HFFc6 (cell line): Measurements from ENCODE around the gene CYBC1. TPM values are rescaled to one million over a fixed set of nuclear protein-coding genes. Genes with fewer than 3 reads are reported as not detected.

Experiments
- DNase-seq: peaks from one replicate; pipeline ENCODE4 v3.0.0-alpha.2; 2018
- H3K27ac Mint-ChIP-seq: 2 replicates; pipeline ENCODE4 v1.8.0; 2020; ENCODE audit warnings: mild to moderate bottlenecking, mixed read lengths
- H3K27me3 Mint-ChIP-seq: 2 replicates; pipeline ENCODE4 v1.8.0; 2021; ENCODE audit warnings: mild to moderate bottlenecking, moderate library complexity, mixed read lengths; ENCODE audit not compliant: insufficient read depth
- H3K36me3 Mint-ChIP-seq: 2 replicates; pipeline ENCODE4 v1.8.0; 2021; ENCODE audit warnings: low read depth, mixed read lengths
- H3K4me1 Mint-ChIP-seq: 2 replicates; pipeline ENCODE4 v1.8.0; 2020; ENCODE audit warnings: low read depth, mixed read lengths
- H3K4me3 Mint-ChIP-seq: 2 replicates; pipeline ENCODE4 v1.8.0; 2020; ENCODE audit warnings: mild to moderate bottlenecking, moderate library complexity, mixed read lengths
- H3K9me3 Mint-ChIP-seq: 2 replicates; pipeline ENCODE4 v1.8.0; 2020; ENCODE audit warnings: mild to moderate bottlenecking, mixed read lengths
- total RNA-seq, 6 experiments: library from RNA; stranded (reverse); fragmentation: NEBNext Ultra II Directional; extraction: Animal tissue kit (Norgen Biotek cat#: 25700); gene quantifications; 2 replicates in 1 of 6; 3 replicates in 5 of 6; pipeline ENCODE4 v1.2.3, GENCODE V29; 2021
- TF ChIP-seq, protein P1 (sequence below): fragments of 200-600 bp; sonication (generic); IDR thresholded peaks from 2 replicates; pipeline ENCODE4 v1.5.0; 2021; ENCODE audit warnings: antibody characterized with exemption, mild to moderate bottlenecking

CYBC1 gene
- total RNA-seq, 6 experiments from 2014 or later = 47.4 to 60.5 (median 48.7) TPM

DNA sequence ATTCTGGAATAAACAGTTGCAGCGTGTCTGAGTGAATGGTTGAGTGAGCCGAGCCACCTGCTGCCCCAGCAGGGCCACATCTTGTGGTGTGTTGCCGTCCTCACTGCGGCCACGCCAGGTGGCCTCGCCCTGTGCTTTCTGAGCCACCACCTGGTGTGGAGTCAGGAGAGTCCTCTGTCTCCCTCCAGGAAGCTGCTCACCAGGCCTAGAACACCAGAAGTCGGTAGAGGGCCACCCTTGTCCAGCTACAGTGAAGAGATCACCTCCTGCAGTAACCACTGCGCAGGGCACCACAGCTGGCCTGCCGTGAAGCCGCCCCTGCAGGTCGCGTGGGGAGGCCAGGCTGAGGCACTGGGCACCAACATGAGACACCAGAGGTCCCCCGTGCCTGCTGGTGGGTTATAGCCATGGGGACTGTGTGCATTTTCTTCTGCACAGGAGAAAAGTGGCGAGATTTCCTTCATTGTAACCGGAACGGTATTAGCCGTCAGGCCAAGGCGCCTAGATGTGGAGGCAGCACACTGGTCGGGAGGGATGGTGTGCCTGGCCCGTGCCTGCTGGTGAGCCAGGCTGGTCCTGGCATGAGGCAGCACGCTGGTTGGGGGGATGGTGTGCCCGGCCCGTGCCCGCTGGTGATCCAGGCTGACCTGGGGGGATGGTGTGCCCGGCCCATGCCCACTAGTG is 40.1 kb upstream of the CYBC1 start:
- H3K36me3 Mint-ChIP-seq = no peaks in the 10 kb centered on the region; the same call in none of the 2 replicates
- no peak for DNase-seq
- H3K4me3 Mint-ChIP-seq = no peak overlapping the region
- no peak overlapping the region for H3K27ac Mint-ChIP-seq
- peaks cover 10% of the 10 kb centered on the region for H3K27me3 Mint-ChIP-seq
- H3K9me3 Mint-ChIP-seq = no peaks in the 10 kb centered on the region
- TF ChIP-seq, protein P1, sequence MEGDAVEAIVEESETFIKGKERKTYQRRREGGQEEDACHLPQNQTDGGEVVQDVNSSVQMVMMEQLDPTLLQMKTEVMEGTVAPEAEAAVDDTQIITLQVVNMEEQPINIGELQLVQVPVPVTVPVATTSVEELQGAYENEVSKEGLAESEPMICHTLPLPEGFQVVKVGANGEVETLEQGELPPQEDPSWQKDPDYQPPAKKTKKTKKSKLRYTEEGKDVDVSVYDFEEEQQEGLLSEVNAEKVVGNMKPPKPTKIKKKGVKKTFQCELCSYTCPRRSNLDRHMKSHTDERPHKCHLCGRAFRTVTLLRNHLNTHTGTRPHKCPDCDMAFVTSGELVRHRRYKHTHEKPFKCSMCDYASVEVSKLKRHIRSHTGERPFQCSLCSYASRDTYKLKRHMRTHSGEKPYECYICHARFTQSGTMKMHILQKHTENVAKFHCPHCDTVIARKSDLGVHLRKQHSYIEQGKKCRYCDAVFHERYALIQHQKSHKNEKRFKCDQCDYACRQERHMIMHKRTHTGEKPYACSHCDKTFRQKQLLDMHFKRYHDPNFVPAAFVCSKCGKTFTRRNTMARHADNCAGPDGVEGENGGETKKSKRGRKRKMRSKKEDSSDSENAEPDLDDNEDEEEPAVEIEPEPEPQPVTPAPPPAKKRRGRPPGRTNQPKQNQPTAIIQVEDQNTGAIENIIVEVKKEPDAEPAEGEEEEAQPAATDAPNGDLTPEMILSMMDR = no peak
- H3K4me1 Mint-ChIP-seq = peaks cover 32% of the 10 kb centered on the region

DNA sequence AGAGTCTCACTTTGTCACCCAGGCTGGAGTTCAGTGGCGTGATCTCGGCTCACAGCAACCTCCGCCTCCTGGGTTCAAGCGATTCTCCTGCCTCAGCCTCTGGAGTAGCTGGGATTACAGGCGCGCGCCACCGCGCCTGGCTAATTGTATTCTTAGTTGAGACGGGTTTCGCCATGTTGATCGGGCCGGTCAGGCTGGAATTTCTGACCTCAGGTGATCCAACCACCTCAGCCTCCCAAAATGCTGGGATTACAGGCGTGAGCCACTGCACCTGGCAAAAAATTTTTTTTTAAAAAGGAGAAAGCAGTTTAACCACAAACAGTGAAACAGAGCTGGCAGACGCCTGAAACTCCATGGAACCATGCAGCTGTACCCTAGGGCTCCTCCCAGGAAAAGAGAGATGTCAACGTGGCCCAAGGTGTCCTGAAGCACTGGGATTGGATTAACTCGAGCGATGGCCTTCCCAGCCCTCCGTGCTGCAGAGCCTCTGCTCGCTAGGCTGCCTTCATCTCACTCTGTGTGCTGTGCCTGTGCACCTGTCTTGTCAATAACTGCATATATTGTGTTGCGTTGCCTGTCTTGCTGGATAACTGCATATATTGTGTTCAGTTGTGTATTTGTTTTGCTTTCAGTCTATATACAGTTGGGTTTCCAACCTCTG is 39.4 kb upstream of the CYBC1 start:
- no peak for DNase-seq

DNA sequence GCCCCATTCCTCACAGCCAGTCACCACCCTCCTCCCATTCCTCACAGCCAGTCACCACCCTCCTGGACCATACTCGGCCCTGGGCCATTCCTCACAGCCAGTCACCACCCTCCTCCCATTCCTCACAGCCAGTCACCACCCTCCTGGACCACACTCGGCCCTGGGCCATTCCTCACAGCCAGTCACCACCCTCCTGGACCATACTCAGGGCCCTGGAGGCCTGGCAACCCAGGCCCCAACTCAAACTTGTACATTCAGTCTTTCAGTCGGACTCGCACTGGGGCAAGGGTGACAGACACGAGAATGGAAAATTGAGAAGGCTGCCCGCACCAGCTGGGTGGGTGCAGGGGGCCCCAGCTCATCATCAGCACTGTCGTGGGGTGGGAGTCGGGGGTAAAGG is 38.6 kb upstream of the CYBC1 start:
- H3K27ac Mint-ChIP-seq = peak overlapping the region; percentile 42
- DNase-seq = peak; percentile 53
- H3K27me3 Mint-ChIP-seq = peaks cover 5% of the 10 kb centered on the region
- TF ChIP-seq, protein P1 = no peak
- no peak overlapping the region for H3K4me3 Mint-ChIP-seq
- H3K9me3 Mint-ChIP-seq = no peaks in the 10 kb centered on the region
- peaks cover 30% of the 10 kb centered on the region for H3K4me1 Mint-ChIP-seq
- no peaks in the 10 kb centered on the region; the same call in none of the 2 replicates for H3K36me3 Mint-ChIP-seq

More for the DNA sequence above, 39.4 kb upstream of the CYBC1 start:
- Mint-ChIP-seq H3K4me3 (no peak overlapping the region), H3K27ac (no peak overlapping the region), H3K4me1 (peaks cover 32% of the 10 kb centered on the region), H3K9me3 (no peaks in the 10 kb centered on the region), H3K27me3 (peaks cover 10% of the 10 kb centered on the region), H3K36me3 (no peaks in the 10 kb centered on the region; the same call in none of the 2 replicates)
- TF ChIP-seq, protein P1 = no peak

DNA sequence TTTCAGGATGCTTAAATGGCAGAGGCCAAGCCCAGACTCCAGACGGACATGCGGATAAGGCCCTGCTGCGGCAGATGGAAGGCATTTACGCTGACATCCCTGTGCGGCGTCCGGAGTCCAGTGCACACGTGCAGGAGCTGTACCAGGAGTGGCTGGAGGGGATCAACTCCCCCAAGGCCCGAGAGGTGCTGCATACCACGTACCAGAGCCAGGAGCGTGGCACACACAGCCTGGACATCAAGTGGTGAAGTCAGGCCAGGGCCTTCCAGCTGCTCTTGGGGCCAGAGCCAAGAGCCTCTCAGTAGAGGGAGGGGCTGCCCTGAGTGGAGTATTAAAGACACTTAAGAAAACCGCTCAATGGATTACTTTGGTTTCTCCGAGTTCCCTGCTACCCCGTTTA is 37.4 kb upstream of the CYBC1 start:
- DNase-seq = no peak
- no peaks in the 10 kb centered on the region; the same call in none of the 2 replicates for H3K36me3 Mint-ChIP-seq
- TF ChIP-seq, protein P1 = no peak
- no peaks in the 10 kb centered on the region for H3K9me3 Mint-ChIP-seq
- H3K27ac Mint-ChIP-seq = no peak overlapping the region
- H3K27me3 Mint-ChIP-seq = no peaks in the 10 kb centered on the region; the same call in none of the 2 replicates
- peaks cover 18% of the 10 kb centered on the region for H3K4me1 Mint-ChIP-seq
- no peak overlapping the region for H3K4me3 Mint-ChIP-seq

DNA sequence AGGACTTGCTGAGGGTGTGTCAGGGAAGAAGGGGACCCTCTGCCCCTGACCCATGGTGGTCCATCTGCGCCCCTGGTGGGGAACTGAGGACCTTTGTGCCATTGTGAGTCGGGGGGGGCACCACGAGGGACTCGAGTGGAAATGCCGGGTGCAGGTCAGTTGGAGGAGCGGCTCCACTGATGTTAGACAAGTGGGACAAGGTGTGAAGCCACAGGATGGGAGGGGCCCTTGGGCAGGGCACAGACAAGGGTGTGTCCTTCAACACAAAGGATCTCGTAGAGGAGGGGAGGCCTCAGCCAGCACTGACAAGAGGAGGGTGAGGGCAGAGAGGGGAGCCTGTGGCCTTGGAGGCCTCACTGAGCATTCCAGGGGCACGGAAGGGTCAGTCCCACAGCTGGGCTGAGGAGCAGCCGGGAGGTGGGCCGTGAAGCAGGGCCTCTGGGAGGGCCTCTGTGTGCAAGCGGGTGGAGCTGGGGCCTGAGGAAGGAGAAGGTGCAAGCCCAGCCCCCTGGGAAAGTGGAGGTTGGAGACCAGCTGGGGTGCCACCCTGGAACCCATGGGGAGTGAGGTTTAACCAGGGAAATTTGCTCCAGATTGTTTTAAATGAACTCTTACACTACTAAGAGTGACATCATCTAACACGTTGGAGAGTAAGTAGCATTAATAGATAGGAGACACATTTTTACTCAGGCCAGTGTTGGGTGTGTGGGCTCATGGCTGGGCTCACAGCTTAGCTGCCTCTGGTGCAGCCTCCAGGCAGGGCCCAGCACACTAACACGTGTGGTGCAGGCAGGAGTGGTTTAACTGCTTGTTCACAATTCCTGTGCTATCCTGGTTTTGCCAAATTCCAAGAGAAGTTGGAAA is 35.9 kb upstream of the CYBC1 start:
- H3K36me3 Mint-ChIP-seq = no peaks in the 10 kb centered on the region; the same call in none of the 2 replicates
- H3K4me1 Mint-ChIP-seq = peaks cover 8% of the 10 kb centered on the region; the same call in 1 of the 2 replicates
- no peaks in the 10 kb centered on the region; the same call in 1 of the 2 replicates for H3K27me3 Mint-ChIP-seq
- H3K4me3 Mint-ChIP-seq = no peak overlapping the region
- H3K9me3 Mint-ChIP-seq = no peaks in the 10 kb centered on the region
- DNase-seq = no peak
- TF ChIP-seq, protein P1 = no peak
- H3K27ac Mint-ChIP-seq = no peak overlapping the region
